Measurements from ENCODE around the gene B3GALNT1.

GRCh38 chr3:161142486-161142885 lies 37.3 kb upstream of the B3GALNT1 start:
- TF ChIP-seq POLR2A (IDR thresholded peaks at IDR 0.05; ENCODE audit: low read depth, low read length) (no peak), POLR2AphosphoS5 (IDR thresholded peaks at IDR 0.05; ENCODE audit: low read depth, low read length) (no peak), TAF1 (IDR thresholded peaks at IDR 0.05; ENCODE audit: borderline replicate concordance, low read depth, low read length) (no peak)

Measured in GM12892 (cell line).